Neural cell (in vitro differentiated cells): Measurements from ENCODE around the gene C5orf47.

Experiments used
- CTCF ChIP-seq: fragments of 450-650 bp; IDR thresholded peaks from 2 replicates; pipeline ENCODE4 v1.5.1; 2014; ENCODE audit warnings: antibody characterized with exemption, mild to moderate bottlenecking, moderate library complexity; ENCODE audit not compliant: poor library complexity, severe bottlenecking
- EP300 ChIP-seq: fragments of 450-650 bp; conservative IDR thresholded peaks from 2 replicates; pipeline ENCODE4 v1.6.1; 2014; ENCODE audit warnings: antibody characterized with exemption, mild to moderate bottlenecking, moderate library complexity; ENCODE audit not compliant: poor library complexity, severe bottlenecking
- EZH2 ChIP-seq: fragments of 200-600, 300-800 bp; shearing (Covaris generic), sonication (generic); IDR thresholded peaks from 2 replicates; pipeline ENCODE4 v1.6.1; 2014; ENCODE audit warnings: antibody characterized with exemption, low read length, borderline replicate concordance, mild to moderate bottlenecking; ENCODE audit not compliant: insufficient read depth, poor library complexity, severe bottlenecking
- POLR2AphosphoS5 ChIP-seq: IDR thresholded peaks from 2 replicates; pipeline ENCODE4 v1.6.1; 2012
- RAD21 ChIP-seq: fragments of 450-650 bp; conservative IDR thresholded peaks from 2 replicates; pipeline ENCODE4 v1.6.1; 2014; ENCODE audit warnings: antibody characterized with exemption, mild to moderate bottlenecking, moderate library complexity
- REST ChIP-seq: IDR thresholded peaks from 2 replicates; pipeline ENCODE4 v1.6.1; 2012; ENCODE audit warnings: borderline replicate concordance
- SMC3 ChIP-seq: fragments of 450-650 bp; conservative IDR thresholded peaks from 2 replicates; pipeline ENCODE4 v1.6.1; 2014; ENCODE audit warnings: antibody characterized with exemption, mild to moderate bottlenecking, moderate library complexity; ENCODE audit not compliant: poor library complexity
- TAF1 ChIP-seq: IDR thresholded peaks from 2 replicates; pipeline ENCODE4 v1.6.1; 2012; ENCODE audit warnings: low read depth

- no peak for TF ChIP-seq CTCF
- TF ChIP-seq EZH2 = no peak
- no peak for TF ChIP-seq TAF1
- TF ChIP-seq REST = no peak
- no peak for TF ChIP-seq SMC3
- TF ChIP-seq EP300 = no peak
- TF ChIP-seq POLR2AphosphoS5 = no peak
- no peak for TF ChIP-seq RAD21
Observed at GRCh38 chr5:174011441-174011840, 22.5 kb downstream of the C5orf47 start.
